ENCODE results near the gene RANBP10. TPM values are rescaled to one million over a fixed set of nuclear protein-coding genes. Genes with fewer than 3 reads are reported as not detected.

RANBP10 gene
- total and polyA plus RNA-seq, 9 of the 15 experiments (the other 6 are each of a cell fraction or from before 2014, with no cell fraction given) = 0.61 to 19.3 (median 5.9) TPM

DNA sequence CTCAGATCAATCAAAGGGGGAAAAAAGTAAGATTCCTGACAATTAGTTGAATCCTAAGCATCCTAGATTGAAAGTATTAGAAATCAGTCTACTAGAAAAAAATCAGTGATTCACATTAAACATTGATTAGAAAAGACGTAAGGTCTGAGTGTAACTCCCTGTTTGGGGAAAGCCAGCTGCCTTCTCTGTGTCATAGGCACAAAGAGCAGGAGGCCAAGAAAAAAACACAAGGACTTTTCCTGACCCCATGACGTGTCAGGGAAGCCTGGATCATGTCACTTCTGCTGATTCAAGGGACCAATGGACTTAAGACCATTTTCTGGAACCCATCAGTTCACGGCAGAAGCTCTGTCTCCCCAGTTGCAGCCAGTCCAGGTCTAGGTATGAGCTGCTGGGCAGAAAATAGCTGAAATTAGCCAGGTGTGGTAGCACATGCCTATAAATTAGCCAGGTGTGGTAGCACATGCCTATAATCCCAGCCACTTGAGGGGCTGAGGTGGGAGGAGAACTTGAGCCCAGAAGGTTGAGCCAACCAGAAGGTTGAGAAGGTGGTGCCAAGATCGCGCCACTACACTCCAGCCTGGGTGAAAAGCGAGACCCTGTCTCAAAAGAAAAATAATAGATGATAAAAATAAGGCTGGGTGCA lies 35.9 kb downstream of the RANBP10 start:
- POLR2A ChIA-PET = interaction anchor here (0.7 to 1.5 kb wide), 5 partner anchors 8 to 493 kb away, joined by 3 to 4 read pairs (median 3); no protein-coding TSS in a partner anchor
- CTCF ChIA-PET (ENCODE audit: low intra/inter-chr PET ratio) = no interaction called here
- H3K9me1 ChIP-seq (ENCODE audit: control insufficient read depth, insufficient read depth, low read length) = no peaks in the 10 kb centered on the region
- H3K79me2 ChIP-seq (ENCODE audit: control insufficient read depth, insufficient read depth, low read length) = peaks cover 23% of the 10 kb centered on the region
- no peak overlapping the region for H3K4me3 ChIP-seq
- H3K27ac ChIP-seq (ENCODE audit: extremely low read depth, low read depth, low read length) = no peak overlapping the region
- no peaks in the 10 kb centered on the region for H3K27me3 ChIP-seq (ENCODE audit: control insufficient read depth in 2 of 2, insufficient read depth in 2 of 2, low read length in 2 of 2)
- no peaks in the 10 kb centered on the region for H4K20me1 ChIP-seq (replicated peaks; ENCODE audit: control insufficient read depth, insufficient read depth, low read length)
- FAIRE-seq = no peak
- no peaks in the 10 kb centered on the region for H3K9me3 ChIP-seq (replicated peaks; ENCODE audit: control insufficient read depth, insufficient read depth, low read depth, low read length)
- no peak overlapping the region for H2AFZ ChIP-seq (ENCODE audit: low read depth, low read length)
- no peak for TF ChIP-seq ZNF436 (CRISPR knock-in tag; IDR thresholded peaks at IDR 0.05)
- TF ChIP-seq, protein P1, sequence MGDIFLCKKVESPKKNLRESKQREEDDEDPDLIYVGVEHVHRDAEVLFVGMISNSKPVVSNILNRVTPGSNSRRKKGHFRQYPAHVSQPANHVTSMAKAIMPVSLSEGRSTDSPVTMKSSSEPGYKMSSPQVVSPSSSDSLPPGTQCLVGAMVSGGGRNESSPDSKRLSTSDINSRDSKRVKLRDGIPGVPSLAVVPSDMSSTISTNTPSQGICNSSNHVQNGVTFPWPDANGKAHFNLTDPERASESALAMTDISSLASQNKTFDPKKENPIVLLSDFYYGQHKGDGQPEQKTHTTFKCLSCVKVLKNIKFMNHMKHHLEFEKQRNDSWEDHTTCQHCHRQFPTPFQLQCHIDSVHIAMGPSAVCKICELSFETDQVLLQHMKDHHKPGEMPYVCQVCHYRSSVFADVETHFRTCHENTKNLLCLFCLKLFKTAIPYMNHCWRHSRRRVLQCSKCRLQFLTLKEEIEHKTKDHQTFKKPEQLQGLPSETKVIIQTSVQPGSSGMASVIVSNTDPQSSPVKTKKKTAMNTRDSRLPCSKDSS (IDR thresholded peaks at IDR 0.05; ENCODE audit: low read depth, partially characterized antibody) = no peak
- no peak for TF ChIP-seq STAT5B (CRISPR knock-in tag; IDR thresholded peaks at IDR 0.05)
- intact Hi-C loops (cut with micrococcal nuclease) (no loop called here), in situ Hi-C loops (cut with MboI) (no loop called here)
- no peak overlapping the region for H3K9ac ChIP-seq (ENCODE audit: insufficient read depth in 1 of 2, low read depth in 2 of 2, low read length in 2 of 2)
- no TSS peak for BruUV-seq (replicated peaks)
- H3K4me2 ChIP-seq (ENCODE audit: insufficient read depth, low read length) = no peak overlapping the region
- WGBS (ENCODE audit: insufficient coverage, low coverage, missing lambda C conversion rate) = 92% methylated on average over 6 of the region's 6 CpGs
- DNase-seq (ENCODE audit: extremely low read depth in 1 of 4, low spot score in 3 of 4) = no peak
- H3K36me3 ChIP-seq (ENCODE audit: control insufficient read depth, insufficient read depth, low read length) = peaks cover 29% of the 10 kb centered on the region; the same call in 2 of the 3 replicates
- H3K4me1 ChIP-seq (replicated peaks in 1 of 2; ENCODE audit: control insufficient read depth in 2 of 2, insufficient read depth in 2 of 2, low read length in 2 of 2) = peaks cover 12 to 17% of the 10 kb centered on the region in 2 experiments; a peak in 4 of 5 replicates
- ATAC-seq = no peak
